Adipose tissue (tissue), 3 donors: ENCODE data around the gene DLGAP1. TPM values are rescaled to one million over a fixed set of nuclear protein-coding genes. Genes with fewer than 3 reads are reported as not detected.

Experiments
- H3K27ac ChIP-seq: one replicate; pipeline ENCODE4 v1.5.1; 2013; ENCODE audit warnings: low read depth, low read length
- WGBS, 3 donors: extraction: QIAGEN DNeasy Blood & Tissue Kit; methylation state at CpG; one replicate each; pipeline ENCODE4 v1.1.7; 2013; 5-methylcytosine and 5-hydroxymethylcytosine counted together
- polyA plus RNA-seq, 3 donors: library from polyadenylated mRNA; stranded (reverse); fragments of 200-250 nt; gene quantifications; one replicate each; pipeline ENCODE4 v1.2.3, GENCODE V29; 2013
- donor health status: healthy with polysubstance abuse.
- donor health status: Bipolar disorder and iron deficiency.
- donor health status: healthy.

Gene DLGAP1
- polyA plus RNA-seq, 3 donors, result 0.06 to 0.22 (median 0.09) TPM

GRCh38 chr18:4142876-4143275 lies 312.2 kb downstream of the DLGAP1 start:
- H3K27ac ChIP-seq, result no peak overlapping the region
- 88 to 94% (median 91%) methylated on average over 5 of the region's 5 CpGs for WGBS, 3 donors

GRCh38 chr18:4134700-4135099 lies 320.4 kb downstream of the DLGAP1 start:
- no peak overlapping the region for H3K27ac ChIP-seq
- 63 to 75% (median 72%) methylated on average over 6 of the region's 6 CpGs for WGBS, 3 donors

GRCh38 chr18:4130734-4131719 lies 324.1 kb downstream of the DLGAP1 start:
- WGBS, 3 donors, result 44 to 67% (median 63%) methylated on average over 12 of the region's 12 CpGs
- no peak overlapping the region for H3K27ac ChIP-seq

- no peak overlapping the region for H3K27ac ChIP-seq
- WGBS, 3 donors, result 87 to 92% (median 90%) methylated on average over 1 of the region's 1 CpG
Measured at GRCh38 chr18:4126939-4127338, 328.2 kb downstream of the DLGAP1 start.

- H3K27ac ChIP-seq, result no peak overlapping the region
- WGBS, 3 donors, result 40 to 60% (median 59%) methylated on average over 6 of the region's 6 CpGs
Measured at GRCh38 chr18:4125627-4126230, 329.4 kb downstream of the DLGAP1 start.

- no peak overlapping the region for H3K27ac ChIP-seq
Measured at GRCh38 chr18:4125224-4125623, 329.9 kb downstream of the DLGAP1 start.

- 80 to 88% (median 85%) methylated on average over 1 of the region's 1 CpG for WGBS, 3 donors
- H3K27ac ChIP-seq, result no peak overlapping the region
Measured at GRCh38 chr18:4119813-4120212, 335.3 kb downstream of the DLGAP1 start.

GRCh38 chr18:4119127-4119648 lies 335.9 kb downstream of the DLGAP1 start:
- WGBS, 3 donors, result 52 to 84% (median 79%) methylated on average over 7 of the region's 7 CpGs
- H3K27ac ChIP-seq, result no peak overlapping the region

GRCh38 chr18:4108016-4108415 lies 347.1 kb downstream of the DLGAP1 start:
- H3K27ac ChIP-seq, result no peak overlapping the region
- 45 to 83% (median 49%) methylated on average over 1 of the region's 1 CpG for WGBS, 3 donors

- 59 to 82% (median 63%) methylated on average over 12 of the region's 12 CpGs for WGBS, 3 donors
- H3K27ac ChIP-seq, result no peak overlapping the region
Measured at GRCh38 chr18:4107049-4107467, 348.0 kb downstream of the DLGAP1 start.

- 34 to 46% (median 40%) methylated on average over 13 of the region's 13 CpGs for WGBS, 3 donors
Measured at GRCh38 chr18:4106407-4107033, 348.6 kb downstream of the DLGAP1 start.

GRCh38 chr18:4102901-4103300 lies 352.2 kb downstream of the DLGAP1 start:
- WGBS, 3 donors, result 86 to 100% (median 88%) methylated on average over 1 of the region's 1 CpG
- no peak overlapping the region for H3K27ac ChIP-seq

More at GRCh38 chr18:4106407-4107033, 348.6 kb downstream of the DLGAP1 start:
- H3K27ac ChIP-seq, result no peak overlapping the region

- 85 to 94% (median 94%) methylated on average over 5 of the region's 5 CpGs for WGBS, 3 donors
Measured at GRCh38 chr18:4101009-4101408, 354.1 kb downstream of the DLGAP1 start.

GRCh38 chr18:4096486-4096885 lies 358.6 kb downstream of the DLGAP1 start:
- H3K27ac ChIP-seq, result no peak overlapping the region
- 34 to 53% (median 52%) methylated on average over 4 of the region's 4 CpGs for WGBS, 3 donors

More at GRCh38 chr18:4101009-4101408, 354.1 kb downstream of the DLGAP1 start:
- no peak overlapping the region for H3K27ac ChIP-seq

GRCh38 chr18:4093676-4094075 lies 361.4 kb downstream of the DLGAP1 start:
- WGBS, 3 donors, result 25 to 62% (median 37%) methylated on average over 2 of the region's 2 CpGs
- H3K27ac ChIP-seq, result no peak overlapping the region

GRCh38 chr18:4084382-4084900 lies 370.7 kb downstream of the DLGAP1 start:
- WGBS, 3 donors, result 29 to 52% (median 48%) methylated on average over 3 of the region's 3 CpGs

GRCh38 chr18:4078246-4078645 lies 376.9 kb downstream of the DLGAP1 start:
- H3K27ac ChIP-seq, result no peak overlapping the region
- WGBS, 3 donors, result 42 to 68% (median 58%) methylated on average over 4 of the region's 4 CpGs

More at GRCh38 chr18:4084382-4084900, 370.7 kb downstream of the DLGAP1 start:
- H3K27ac ChIP-seq, result no peak overlapping the region

GRCh38 chr18:4077721-4078120 lies 377.4 kb downstream of the DLGAP1 start:
- no peak overlapping the region for H3K27ac ChIP-seq
- 51 to 70% (median 63%) methylated on average over 2 of the region's 2 CpGs for WGBS, 3 donors
